Hematopoietic multipotent progenitor cell treated with erythropoietin and hydrocortisone succinate and interleukin-3 and kit ligand, for 6 days (in vitro differentiated cells): ENCODE measurements around the gene MRPL16.

Experiments used
- DNase-seq: peaks from one replicate; pipeline ENCODE4 v3.0.0-alpha.2; 2015

Gene MRPL16

DNA sequence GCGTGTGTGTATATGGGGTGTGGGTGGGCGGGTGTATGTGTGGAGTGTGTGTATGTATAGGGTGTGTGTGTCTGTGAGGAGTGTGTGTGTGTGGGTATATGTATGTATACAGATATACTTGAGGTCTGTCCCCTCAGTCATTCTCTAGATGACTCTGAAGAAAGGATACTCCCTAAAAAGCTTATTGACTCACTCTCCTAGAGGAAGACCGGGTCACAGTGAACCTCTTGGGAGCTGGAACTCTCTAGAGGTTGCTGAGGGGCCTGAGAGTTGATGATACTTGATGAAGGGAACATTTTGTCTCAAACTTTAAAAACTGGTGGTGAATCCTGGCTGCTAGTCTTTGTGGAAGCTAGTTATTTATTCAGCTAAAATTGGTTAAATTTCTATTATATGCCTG lies 40.3 kb downstream of the MRPL16 start:
- no peak for DNase-seq

DNA sequence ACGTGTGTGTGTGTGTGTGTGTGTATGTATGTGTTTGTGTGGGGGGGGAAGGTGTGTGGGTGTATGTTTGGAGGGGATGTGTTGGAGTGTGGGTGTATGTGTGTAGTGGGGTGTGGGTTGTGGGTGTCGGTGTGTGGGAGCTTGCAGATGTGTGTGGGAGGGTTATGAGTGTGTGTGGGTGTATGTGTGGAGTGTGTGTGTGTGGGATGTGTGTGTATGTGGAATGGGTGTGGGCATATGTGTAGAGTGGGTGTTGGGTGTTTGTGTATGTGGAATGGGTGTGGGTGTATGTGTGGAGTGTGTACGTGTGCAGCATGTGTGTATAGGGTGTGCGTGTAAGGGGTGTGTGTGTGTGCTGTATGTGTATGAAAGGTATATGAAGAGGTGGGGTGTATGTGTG lies 40.8 kb downstream of the MRPL16 start:
- DNase-seq, result no peak

DNA sequence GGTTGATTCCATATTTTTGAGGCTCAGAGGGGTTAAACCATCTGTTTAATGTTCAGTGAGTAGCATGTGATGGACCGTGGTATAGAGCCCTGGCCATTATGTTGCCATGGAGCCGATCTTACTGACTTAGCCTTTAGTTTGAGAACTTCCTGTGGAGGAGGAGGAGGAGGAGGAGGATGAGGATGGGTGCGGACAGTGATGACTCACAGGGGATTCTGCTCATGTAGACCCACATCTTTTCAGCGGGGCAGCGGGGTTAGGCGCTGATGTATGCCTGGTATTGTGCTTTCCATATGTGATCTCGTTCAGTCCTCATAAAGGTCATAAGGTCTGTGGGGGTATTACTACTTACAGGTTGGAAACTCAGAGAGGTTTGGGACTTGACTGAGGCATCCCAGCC lies 41.5 kb downstream of the MRPL16 start:
- no peak for DNase-seq

DNA sequence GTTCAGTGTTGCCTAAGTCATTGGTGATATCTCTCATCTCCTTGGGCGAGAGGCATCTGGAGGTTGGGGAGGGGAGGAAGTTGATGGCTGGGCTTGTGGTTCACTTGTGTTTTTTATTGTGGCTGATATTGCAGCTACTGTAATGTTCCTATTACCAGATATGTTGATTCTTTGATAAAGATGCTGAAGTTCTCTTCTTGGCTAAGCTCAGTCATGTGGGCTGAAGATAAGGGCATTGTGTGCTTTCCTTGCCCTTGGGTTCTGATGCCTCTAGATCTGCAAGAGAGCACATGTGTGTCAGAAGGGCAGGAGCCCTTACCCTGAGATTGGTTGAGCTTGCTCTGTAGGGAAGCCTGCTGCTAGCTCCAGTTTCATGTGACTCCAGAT lies 43.4 kb downstream of the MRPL16 start:
- peak; percentile 95 for DNase-seq

DNA sequence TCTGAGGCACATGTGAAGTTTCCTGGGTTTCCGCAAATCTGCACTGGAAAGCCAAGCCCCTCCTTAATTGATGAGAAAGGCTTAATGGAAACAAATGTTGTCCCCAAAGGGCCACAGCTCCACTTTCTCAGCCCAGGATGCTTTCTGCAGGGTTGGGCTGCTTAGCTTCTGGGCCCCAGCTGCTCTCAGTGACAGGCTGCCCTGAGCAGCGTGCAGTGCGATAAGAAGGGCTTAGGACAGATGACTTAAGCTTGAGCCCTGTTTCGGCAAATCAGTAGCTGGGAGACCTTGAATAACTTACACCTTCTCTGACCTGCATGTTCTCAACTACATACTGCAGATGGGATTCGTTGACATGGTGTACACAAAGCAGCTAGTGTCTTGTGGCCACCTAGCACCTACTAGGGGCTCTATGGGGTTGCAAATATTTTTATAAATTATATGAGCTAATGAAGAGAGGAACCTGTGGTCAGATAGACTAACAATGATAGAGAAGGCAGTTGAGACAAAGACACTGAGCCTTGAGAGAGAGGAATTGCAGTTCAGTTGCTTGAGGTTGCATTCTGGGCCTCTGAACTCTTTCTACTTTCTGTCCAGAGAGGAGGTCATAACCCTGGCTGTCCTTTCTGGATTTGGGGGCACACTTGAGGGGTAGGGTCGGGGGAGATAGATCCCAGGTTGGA lies 43.9 kb downstream of the MRPL16 start:
- DNase-seq, result peak; percentile 70

DNA sequence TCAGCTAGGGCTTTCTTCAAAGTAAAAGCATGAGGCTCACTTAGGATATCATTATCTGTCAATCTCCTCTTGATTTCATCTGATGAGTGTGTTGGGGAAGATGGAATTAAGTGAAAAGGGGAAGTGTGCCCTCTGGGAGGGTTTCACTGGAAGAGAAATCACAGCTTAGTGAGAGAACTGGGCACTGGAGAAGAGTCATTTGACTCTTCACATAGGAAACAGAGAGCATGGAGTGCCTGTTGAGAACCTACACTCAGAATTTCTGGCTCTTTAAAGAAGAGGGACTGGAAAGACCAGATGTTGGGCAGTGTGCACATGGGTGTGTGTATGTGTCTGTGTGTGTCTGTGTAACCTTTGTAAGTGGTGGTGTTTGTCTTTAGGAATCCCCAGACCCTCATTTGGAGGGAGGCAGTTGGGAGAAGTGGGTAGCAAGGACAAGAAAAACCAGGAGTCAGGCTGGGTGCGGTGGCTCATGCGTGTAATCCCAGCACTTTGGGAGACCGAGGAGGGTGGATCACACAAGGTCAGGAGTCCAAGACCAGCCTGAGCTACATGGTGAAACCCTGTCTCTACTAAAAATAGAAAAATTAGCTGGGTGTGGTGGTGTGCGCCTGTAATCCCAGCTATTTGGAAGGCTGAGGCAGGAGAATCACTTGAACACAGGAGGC lies 45.4 kb downstream of the MRPL16 start:
- DNase-seq, result no peak

DNA sequence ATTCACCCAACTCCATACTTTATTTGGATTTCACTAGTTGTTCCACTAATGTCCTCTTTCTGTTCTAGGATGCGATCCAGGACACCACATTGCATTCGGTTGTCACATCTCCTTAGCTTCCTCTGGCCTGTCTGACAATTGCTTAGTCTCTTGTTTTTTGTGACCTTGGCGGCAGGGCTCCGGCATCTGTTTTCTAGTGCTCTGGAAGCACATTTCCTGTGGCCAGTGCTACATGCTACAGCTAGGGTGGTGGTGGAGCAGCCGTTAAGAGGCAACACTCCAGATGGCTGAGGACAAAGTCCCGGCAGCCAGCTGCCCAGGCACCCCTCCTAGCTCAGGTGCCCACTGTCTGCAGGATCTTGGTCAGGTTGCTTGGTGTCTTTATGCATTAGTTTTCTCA lies 48.6 kb downstream of the MRPL16 start:
- DNase-seq, result no peak

DNA sequence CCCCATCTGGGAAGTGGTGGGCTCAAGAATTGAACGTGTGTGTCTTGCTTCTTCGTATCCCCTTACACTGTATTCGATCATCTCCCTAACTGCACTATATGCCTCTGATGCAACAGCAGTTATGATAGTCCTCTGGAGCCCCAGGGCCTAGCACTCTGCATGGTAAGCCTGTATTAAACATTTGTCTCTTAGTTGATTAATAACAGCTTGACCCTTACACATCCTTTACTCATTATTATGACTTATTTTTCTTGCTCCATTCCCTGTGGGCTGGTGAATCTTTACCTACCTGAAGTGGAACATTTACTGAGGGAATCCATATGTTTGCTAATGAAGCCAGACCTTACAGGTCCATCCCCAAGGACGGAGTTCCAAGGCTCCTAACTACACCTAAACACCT lies 49.8 kb downstream of the MRPL16 start:
- no peak for DNase-seq

DNA sequence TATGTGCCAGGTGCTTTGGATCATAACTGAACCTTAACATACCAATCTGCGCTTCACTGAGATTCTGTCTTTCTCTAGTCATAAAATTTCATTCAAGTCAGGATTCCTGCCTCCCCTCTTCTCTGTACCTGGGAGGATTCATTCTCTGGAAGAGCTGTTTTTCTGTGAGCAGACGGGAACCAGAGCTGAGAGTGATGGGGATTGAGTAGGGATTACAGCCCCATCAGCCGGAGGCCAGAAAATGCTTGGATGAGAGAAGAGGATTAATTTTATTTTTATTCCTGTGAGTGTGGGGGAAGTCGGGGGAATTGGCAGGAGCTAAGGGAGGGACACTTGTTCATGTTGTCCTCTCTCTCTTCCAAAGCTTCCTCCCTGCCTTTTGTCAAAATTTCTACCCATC lies 50.7 kb downstream of the MRPL16 start:
- DNase-seq, result no peak

DNA sequence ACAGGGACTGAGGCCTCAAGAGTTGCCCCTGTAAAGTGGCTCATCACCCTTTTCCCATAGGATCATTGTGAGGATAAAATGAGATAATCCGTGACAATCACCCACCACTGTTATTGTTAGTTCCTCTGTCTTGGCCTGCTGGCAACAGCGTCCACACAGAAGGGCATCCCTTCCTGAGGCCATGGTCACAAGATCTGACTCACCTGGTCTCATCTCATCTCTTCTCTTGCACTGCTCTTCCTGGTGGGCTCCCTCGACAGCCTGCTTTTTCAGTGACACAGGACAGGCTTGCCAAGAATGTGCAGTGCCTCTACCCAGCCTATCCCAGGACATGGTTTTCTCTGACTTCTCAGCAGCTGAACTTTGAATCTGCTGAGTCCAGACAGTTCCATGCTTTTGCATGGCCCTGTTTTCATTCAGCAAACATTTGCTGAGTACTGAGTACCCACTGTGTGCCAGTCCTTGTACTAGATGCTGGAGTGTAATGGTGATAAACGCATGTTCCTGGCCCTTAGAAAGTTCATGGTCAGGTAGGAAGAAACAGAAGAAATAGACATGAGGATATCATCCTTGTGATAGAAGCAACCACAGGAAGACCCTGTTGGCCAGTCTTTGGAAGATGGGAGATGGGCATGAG lies 52.1 kb downstream of the MRPL16 start:
- DNase-seq, result no peak

DNA sequence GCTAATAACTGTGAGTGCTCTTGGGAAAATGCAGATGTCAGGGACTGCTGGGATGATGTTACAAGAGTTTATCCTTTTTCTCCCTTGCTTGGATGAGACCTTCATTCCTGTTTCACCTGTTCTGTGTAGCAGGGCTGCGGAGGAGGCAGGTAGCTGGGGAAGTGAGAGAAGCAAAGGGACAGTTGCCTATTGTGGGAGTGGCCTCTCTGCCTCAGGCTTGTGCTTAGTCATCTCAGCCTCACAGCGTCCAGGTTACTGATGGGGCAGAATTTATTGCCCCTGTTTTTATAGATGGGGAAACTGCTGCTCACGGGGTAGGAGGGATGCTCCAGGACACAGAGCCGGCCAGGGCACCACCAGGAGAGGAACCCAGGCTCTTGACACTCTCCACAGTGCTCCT lies 53.7 kb downstream of the MRPL16 start:
- DNase-seq, result peak; percentile 59

DNA sequence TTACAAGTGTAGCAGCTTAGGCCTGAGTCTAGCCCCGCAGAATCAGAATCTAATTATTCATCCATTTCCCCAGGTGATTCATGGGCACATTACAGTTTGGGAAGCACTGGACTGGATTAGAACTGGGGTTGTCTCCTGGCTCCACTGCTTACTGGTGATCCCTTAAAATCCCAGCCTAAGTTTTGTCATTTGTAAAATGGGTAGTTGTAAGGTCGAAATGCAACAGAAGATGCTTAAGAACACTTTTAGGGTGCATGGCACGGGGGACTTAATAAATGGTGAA lies 54.1 kb downstream of the MRPL16 start:
- no peak for DNase-seq
